K562 (cell line): ENCODE measurements around the gene USF2. TPM values are rescaled to one million over a fixed set of nuclear protein-coding genes. Genes with fewer than 3 reads are reported as not detected.

Experiments used
- ATAC-seq: fragments of 200-7000 bp; cut with Tn5 transposase; 3 replicates; pipeline ENCODE4 v1.9.1; 2020; ENCODE audit warnings: moderate library complexity
- BruUV-seq: library from RNA; stranded (reverse); fragments of 400-500 nt; replicated peaks from 2 replicates; lab custom pipeline; 2021; lab: Mats Ljungman, UMichigan
- CTCF ChIA-PET: fragments of 300-600 bp; formaldehyde crosslinking; extraction: SDS; loops from one replicate; lab custom pipeline; 2021; ENCODE audit warnings: low intra/inter-chr PET ratio; lab: Yijun Ruan, JAX
- POLR2A ChIA-PET: fragments of 300-600, 350-650 bp; sonication (Branson Sonifier 250); formaldehyde crosslinking; extraction: SDS; loops from one replicate; lab custom pipeline; 2021; ENCODE audit warnings: antibody characterized with exemption, inconsistent platforms; lab: Yijun Ruan, JAX
- DNase-seq, 4 experiments: peaks; one replicate each; pipeline versions ENCODE4 v3.0.0 to v3.0.0-alpha.2; 2011 to 2018; ENCODE audit warnings: low spot score in 3 of 4, mixed read lengths in 3 of 4; ENCODE audit errors: extremely low read depth in 1 of 4
- FAIRE-seq: peaks from 2 replicates; lab custom pipeline; 2011; peaks lifted over from hg19 to GRCh38; lab: Jason Lieb, UNC
- H2AFZ ChIP-seq: 2 replicates; pipeline ENCODE4 v1.6.0; 2011; ENCODE audit warnings: low read depth, low read length, control low read depth, inconsistent platforms
- H3K27ac ChIP-seq: fragments of 200-600 bp; 3 replicates; pipeline ENCODE4 v1.8.0; 2011; ENCODE audit warnings: low read depth, mild to moderate bottlenecking, control low read depth, inconsistent platforms, low read length, moderate library complexity, mixed read lengths; ENCODE audit errors: extremely low read depth
- H3K27me3 ChIP-seq, 2 experiments: fragments of 300-600 bp in 1 of 2; 2 replicates in 1 of 2; 3 replicates in 1 of 2; pipeline versions ENCODE4 v1.6.0 to v1.8.0; 2011; ENCODE audit warnings: inconsistent platforms in 2 of 2, low read length in 2 of 2, mild to moderate bottlenecking in 1 of 2, mixed read lengths in 1 of 2, moderate library complexity in 1 of 2; ENCODE audit not compliant: control insufficient read depth in 2 of 2, insufficient read depth in 2 of 2
- H3K36me3 ChIP-seq: fragments of 300-600 bp; 3 replicates; pipeline ENCODE4 v1.8.0; 2011; ENCODE audit warnings: mild to moderate bottlenecking, low read length, inconsistent platforms; ENCODE audit not compliant: control insufficient read depth, insufficient read depth
- H3K4me1 ChIP-seq, 2 experiments: fragments of 200-600 bp in 1 of 2; replicated peaks in 1 of 2; 2 replicates in 1 of 2; 3 replicates in 1 of 2; pipeline versions ENCODE4 v1.5.1 to v1.8.0; 2011; ENCODE audit warnings: inconsistent platforms in 2 of 2, low read length in 2 of 2, mild to moderate bottlenecking in 1 of 2, mixed read lengths in 1 of 2, moderate library complexity in 1 of 2; ENCODE audit not compliant: control insufficient read depth in 2 of 2, insufficient read depth in 2 of 2
- H3K4me2 ChIP-seq: 2 replicates; pipeline ENCODE4 v1.6.1; 2011; ENCODE audit warnings: low read length, control low read depth, inconsistent platforms, mixed read lengths; ENCODE audit not compliant: insufficient read depth
- H3K4me3 ChIP-seq: fragments of 200-600 bp; sonication (generic), shearing (Covaris generic); 2 replicates; pipeline ENCODE4 v1.5.1; 2016; ENCODE audit warnings: control low read depth, inconsistent platforms
- H3K79me2 ChIP-seq: fragments of 200-600 bp; 3 replicates; pipeline ENCODE4 v1.8.0; 2011; ENCODE audit warnings: low read length, inconsistent platforms; ENCODE audit not compliant: control insufficient read depth, insufficient read depth
- H3K9ac ChIP-seq, 2 experiments: 2 replicates each; pipeline versions ENCODE4 v1.6.0 to v1.6.1; 2011; ENCODE audit warnings: low read depth in 2 of 2, low read length in 2 of 2, control low read depth in 1 of 2, inconsistent platforms in 1 of 2, mild to moderate bottlenecking in 1 of 2, mixed read lengths in 1 of 2; ENCODE audit not compliant: insufficient read depth in 1 of 2
- H3K9me1 ChIP-seq: one replicate; pipeline ENCODE4 v1.6.0; 2011; ENCODE audit warnings: inconsistent platforms, mild to moderate bottlenecking, low read length, moderate library complexity; ENCODE audit not compliant: control insufficient read depth, insufficient read depth
- H3K9me3 ChIP-seq: replicated peaks from 2 replicates; pipeline ENCODE4 v1.5.1; 2011; ENCODE audit warnings: low read depth, low read length, inconsistent platforms; ENCODE audit not compliant: control insufficient read depth, insufficient read depth
- H4K20me1 ChIP-seq: replicated peaks from 2 replicates; pipeline ENCODE4 v1.6.1; 2011; ENCODE audit warnings: low read length, inconsistent platforms, mixed read lengths; ENCODE audit not compliant: control insufficient read depth, insufficient read depth
- ELF1 ChIP-seq: fragments of 200-800 bp; sonication (Bioruptor generic); IDR thresholded peaks from 2 replicates; pipeline ENCODE4 v1.6.1; 2016; ENCODE audit warnings: missing genetic modification characterization, missing compliant biosample characterization
- EP400 ChIP-seq: fragments of 450-650 bp; IDR thresholded peaks from 2 replicates; pipeline ENCODE4 v1.6.1; 2017; ENCODE audit warnings: antibody characterized with exemption, mild to moderate bottlenecking, moderate library complexity
- HDAC2 ChIP-seq: fragments of 450-650 bp; IDR thresholded peaks from 2 replicates; pipeline ENCODE4 v1.6.1; 2016; ENCODE audit warnings: mild to moderate bottlenecking
- HDGF ChIP-seq: fragments of 450-650 bp; IDR thresholded peaks from 2 replicates; pipeline ENCODE4 v1.6.1; 2016
- KLF10 ChIP-seq: fragments of 250-450 bp; sonication (Bioruptor Pico); IDR thresholded peaks from 2 replicates; pipeline ENCODE4 v1.6.1; 2021; ENCODE audit warnings: matching md5 sums
- NUFIP1 ChIP-seq: fragments of 450-650 bp; IDR thresholded peaks from 2 replicates; pipeline ENCODE4 v1.6.1; 2018; ENCODE audit not compliant: partially characterized antibody
- PHF20 ChIP-seq: fragments of 450-650 bp; IDR thresholded peaks from 2 replicates; pipeline ENCODE4 v1.6.1; 2018; ENCODE audit not compliant: partially characterized antibody
- POLR2A ChIP-seq: fragments of 450-650 bp; conservative IDR thresholded peaks from 2 replicates; pipeline ENCODE4 v1.6.1; 2016
- RBFOX2 ChIP-seq: fragments of 200-400 bp; formaldehyde crosslinking; IDR thresholded peaks from 2 replicates; pipeline ENCODE4 v1.6.1; 2017; ENCODE audit warnings: low read depth, mild to moderate bottlenecking, low read length, moderate library complexity
- TRIM24 ChIP-seq, 2 experiments: fragments of 450-650 bp; IDR thresholded peaks; 2 replicates each; pipeline ENCODE4 v1.6.1; 2016
- TRIM28 ChIP-seq: fragments of 450-650 bp; IDR thresholded peaks from 2 replicates; pipeline ENCODE4 v1.6.1; 2017
- ZBTB8A ChIP-seq: fragments of 450-650 bp; IDR thresholded peaks from 2 replicates; pipeline ENCODE4 v1.6.1; 2018; ENCODE audit warnings: mild to moderate bottlenecking, moderate library complexity; ENCODE audit not compliant: partially characterized antibody
- ZNF311 ChIP-seq: fragments of 250-450 bp; sonication (Bioruptor Pico); IDR thresholded peaks from 2 replicates; pipeline ENCODE4 v1.4.0; 2020; ENCODE audit warnings: mild to moderate bottlenecking, moderate library complexity
- WGBS: fragments of 100-300 bp; shearing (Covaris generic); methylation state at CpG from one replicate; pipeline ENCODE4 v1.1.6; 2016; ENCODE audit warnings: low coverage, mixed read lengths; ENCODE audit not compliant: insufficient coverage; ENCODE audit errors: missing lambda C conversion rate; 5-methylcytosine and 5-hydroxymethylcytosine counted together
- in situ Hi-C: fragments of 300-500 bp; cut with MboI; formaldehyde crosslinking; loops from 4 replicates; pipeline ENCODE4 v1.15.0; 2018; ENCODE audit warnings: inconsistent platforms, mixed read lengths
- intact Hi-C: fragments of 100-400 bp; cut with micrococcal nuclease; formaldehyde crosslinking; loops from 2 replicates; pipeline ENCODE4 v1.14.2; 2022
- polyA plus RNA-seq, 8 experiments: library from polyadenylated mRNA; depleted of rRNA in 4 of 8; stranded (reverse) in 5 of 8; unstranded in 3 of 8; fragments of >200 nt; fragmentation: Nextera tagmentation in 2 of 8; fragmentation: Illumina TruSeq in 1 of 8; extraction: Ambion mirVana in 2 of 8; extraction: Trizol in 1 of 8; gene quantifications; 2 replicates each; pipeline versions ENCODE4 v1.2.1 to v1.2.3, GENCODE V29; 2011 to 2014; ENCODE audit warnings: inconsistent platforms in 1 of 8, missing spikeins in 1 of 8
- total RNA-seq, 7 experiments: library from RNA; depleted of rRNA in 6 of 7; stranded (reverse); fragments of >200 nt in 6 of 7; fragmentation: Illumina TruSeq in 2 of 7; extraction: Trizol in 2 of 7; gene quantifications; 2 replicates each; pipeline versions ENCODE4 v1.2.1 to v1.2.3, GENCODE V29; 2011 to 2021; ENCODE audit warnings: low replicate concordance in 1 of 7
- TF ChIP-seq, protein P1 (sequence below): IDR thresholded peaks from 2 replicates; pipeline ENCODE4 v1.6.1; 2011; ENCODE audit not compliant: insufficient read length; ENCODE audit errors: extremely low read depth
- TF ChIP-seq, protein P2 (sequence below): fragments of 450-650 bp; IDR thresholded peaks from 2 replicates; pipeline ENCODE4 v1.6.1; 2016
- TF ChIP-seq, protein P3 (sequence below): fragments of 450-650 bp; IDR thresholded peaks from 2 replicates; pipeline ENCODE4 v1.6.1; 2017; ENCODE audit warnings: mild to moderate bottlenecking, moderate library complexity
- TF ChIP-seq, protein P4 (sequence below): fragments of 450-650 bp; IDR thresholded peaks from 2 replicates; pipeline ENCODE4 v1.6.1; 2018; ENCODE audit warnings: mild to moderate bottlenecking, low read depth; ENCODE audit not compliant: partially characterized antibody
- TF ChIP-seq, protein P5 (sequence below), 2 experiments: IDR thresholded peaks in 1 of 2; conservative IDR thresholded peaks in 1 of 2; 2 replicates each; pipeline ENCODE4 v1.6.1; 2016; ENCODE audit warnings: low read depth in 2 of 2, mild to moderate bottlenecking in 1 of 2, missing compliant biosample characterization in 1 of 2, missing genetic modification characterization in 1 of 2, moderate library complexity in 1 of 2

USF2 gene
- total and polyA plus RNA-seq, 9 of the 15 experiments (the other 6 are each of a cell fraction or from before 2014, with no cell fraction given): 0.27 to 93.7 (median 58.4) TPM

DNA sequence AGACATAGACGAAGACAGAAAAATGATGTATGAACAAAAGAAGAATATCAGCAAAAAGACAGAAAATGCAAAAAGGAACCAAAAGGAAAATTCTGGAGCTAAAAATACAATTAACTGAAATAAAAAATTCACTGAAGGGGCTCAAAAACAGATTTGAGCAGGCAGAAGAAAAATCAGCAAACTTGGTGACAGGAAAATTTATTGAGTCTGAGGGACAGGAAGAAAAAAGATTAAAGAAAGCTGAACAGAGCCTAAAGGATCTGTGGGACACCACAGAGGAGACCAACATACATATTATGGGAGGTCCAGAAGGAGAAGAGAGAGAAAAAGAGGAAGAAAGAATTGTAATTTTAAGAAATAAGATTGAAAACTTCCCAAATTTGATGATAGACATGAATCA is 27.3 kb upstream of the USF2 start:
- ChIA-PET CTCF (no interaction called here), POLR2A (no interaction called here)
- Histone ChIP-seq H4K20me1 (no peaks in the 10 kb centered on the region), H3K9me1 (no peaks in the 10 kb centered on the region), H3K36me3 (no peaks in the 10 kb centered on the region), H3K27me3 (no peaks in the 10 kb centered on the region), H2AFZ (no peak overlapping the region), H3K4me1 (no peaks in the 10 kb centered on the region), H3K9me3 (no peaks in the 10 kb centered on the region; the same call in 1 of the 2 replicates), H3K4me3 (no peak overlapping the region), H3K4me2 (no peak overlapping the region), H3K9ac (no peak overlapping the region), H3K79me2 (no peaks in the 10 kb centered on the region), H3K27ac (no peak overlapping the region)
- no peak for DNase-seq
- in situ Hi-C loops: no loop called here
- 23% methylated on average over 1 of the region's 1 CpG for WGBS
- no peak for ATAC-seq
- FAIRE-seq: no peak
- no TSS peak for BruUV-seq
- intact Hi-C loops: no loop called here
- no peak for TF ChIP-seq HDGF
- TF ChIP-seq, protein P1, sequence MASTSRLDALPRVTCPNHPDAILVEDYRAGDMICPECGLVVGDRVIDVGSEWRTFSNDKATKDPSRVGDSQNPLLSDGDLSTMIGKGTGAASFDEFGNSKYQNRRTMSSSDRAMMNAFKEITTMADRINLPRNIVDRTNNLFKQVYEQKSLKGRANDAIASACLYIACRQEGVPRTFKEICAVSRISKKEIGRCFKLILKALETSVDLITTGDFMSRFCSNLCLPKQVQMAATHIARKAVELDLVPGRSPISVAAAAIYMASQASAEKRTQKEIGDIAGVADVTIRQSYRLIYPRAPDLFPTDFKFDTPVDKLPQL: no peak
- TF ChIP-seq, protein P2, sequence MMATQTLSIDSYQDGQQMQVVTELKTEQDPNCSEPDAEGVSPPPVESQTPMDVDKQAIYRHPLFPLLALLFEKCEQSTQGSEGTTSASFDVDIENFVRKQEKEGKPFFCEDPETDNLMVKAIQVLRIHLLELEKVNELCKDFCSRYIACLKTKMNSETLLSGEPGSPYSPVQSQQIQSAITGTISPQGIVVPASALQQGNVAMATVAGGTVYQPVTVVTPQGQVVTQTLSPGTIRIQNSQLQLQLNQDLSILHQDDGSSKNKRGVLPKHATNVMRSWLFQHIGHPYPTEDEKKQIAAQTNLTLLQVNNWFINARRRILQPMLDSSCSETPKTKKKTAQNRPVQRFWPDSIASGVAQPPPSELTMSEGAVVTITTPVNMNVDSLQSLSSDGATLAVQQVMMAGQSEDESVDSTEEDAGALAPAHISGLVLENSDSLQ: peak; percentile 22; the same call in 1 of the 2 replicates
- TF ChIP-seq, protein P3, sequence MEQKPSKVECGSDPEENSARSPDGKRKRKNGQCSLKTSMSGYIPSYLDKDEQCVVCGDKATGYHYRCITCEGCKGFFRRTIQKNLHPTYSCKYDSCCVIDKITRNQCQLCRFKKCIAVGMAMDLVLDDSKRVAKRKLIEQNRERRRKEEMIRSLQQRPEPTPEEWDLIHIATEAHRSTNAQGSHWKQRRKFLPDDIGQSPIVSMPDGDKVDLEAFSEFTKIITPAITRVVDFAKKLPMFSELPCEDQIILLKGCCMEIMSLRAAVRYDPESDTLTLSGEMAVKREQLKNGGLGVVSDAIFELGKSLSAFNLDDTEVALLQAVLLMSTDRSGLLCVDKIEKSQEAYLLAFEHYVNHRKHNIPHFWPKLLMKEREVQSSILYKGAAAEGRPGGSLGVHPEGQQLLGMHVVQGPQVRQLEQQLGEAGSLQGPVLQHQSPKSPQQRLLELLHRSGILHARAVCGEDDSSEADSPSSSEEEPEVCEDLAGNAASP: no peak
- TF ChIP-seq, protein P4, sequence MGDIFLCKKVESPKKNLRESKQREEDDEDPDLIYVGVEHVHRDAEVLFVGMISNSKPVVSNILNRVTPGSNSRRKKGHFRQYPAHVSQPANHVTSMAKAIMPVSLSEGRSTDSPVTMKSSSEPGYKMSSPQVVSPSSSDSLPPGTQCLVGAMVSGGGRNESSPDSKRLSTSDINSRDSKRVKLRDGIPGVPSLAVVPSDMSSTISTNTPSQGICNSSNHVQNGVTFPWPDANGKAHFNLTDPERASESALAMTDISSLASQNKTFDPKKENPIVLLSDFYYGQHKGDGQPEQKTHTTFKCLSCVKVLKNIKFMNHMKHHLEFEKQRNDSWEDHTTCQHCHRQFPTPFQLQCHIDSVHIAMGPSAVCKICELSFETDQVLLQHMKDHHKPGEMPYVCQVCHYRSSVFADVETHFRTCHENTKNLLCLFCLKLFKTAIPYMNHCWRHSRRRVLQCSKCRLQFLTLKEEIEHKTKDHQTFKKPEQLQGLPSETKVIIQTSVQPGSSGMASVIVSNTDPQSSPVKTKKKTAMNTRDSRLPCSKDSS: peak; percentile 75
- TF ChIP-seq, protein P5, sequence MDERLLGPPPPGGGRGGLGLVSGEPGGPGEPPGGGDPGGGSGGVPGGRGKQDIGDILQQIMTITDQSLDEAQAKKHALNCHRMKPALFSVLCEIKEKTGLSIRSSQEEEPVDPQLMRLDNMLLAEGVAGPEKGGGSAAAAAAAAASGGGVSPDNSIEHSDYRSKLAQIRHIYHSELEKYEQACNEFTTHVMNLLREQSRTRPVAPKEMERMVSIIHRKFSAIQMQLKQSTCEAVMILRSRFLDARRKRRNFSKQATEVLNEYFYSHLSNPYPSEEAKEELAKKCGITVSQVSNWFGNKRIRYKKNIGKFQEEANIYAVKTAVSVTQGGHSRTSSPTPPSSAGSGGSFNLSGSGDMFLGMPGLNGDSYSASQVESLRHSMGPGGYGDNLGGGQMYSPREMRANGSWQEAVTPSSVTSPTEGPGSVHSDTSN (CRISPR knock-in tag; IDR thresholded peaks at IDR 0.05; ENCODE audit: low read depth): no peak
- TF ChIP-seq, protein P5 (tag; conservative IDR thresholded peaks at IDR 0.05; ENCODE audit: low read depth): peak; percentile 65
- TF ChIP-seq ZBTB8A: no peak
- TF ChIP-seq TRIM28: peak; percentile 87
- TF ChIP-seq TRIM24 (IDR thresholded peaks at IDR 0.05): peak in 1 of 2 experiments; percentile 47; a peak in 1 of 4 replicates
- no peak for TF ChIP-seq NUFIP1
- TF ChIP-seq EP400: no peak
- TF ChIP-seq ZNF311: no peak
- TF ChIP-seq ELF1 (tag): no peak
- TF ChIP-seq KLF10 (CRISPR knock-in tag): no peak
- TF ChIP-seq PHF20: no peak
- TF ChIP-seq POLR2A: no peak
- no peak for TF ChIP-seq RBFOX2
- no peak for TF ChIP-seq HDAC2
